Neural progenitor cell (in vitro differentiated cells): ENCODE results near the gene PAGE2. TPM values are rescaled to one million over a fixed set of nuclear protein-coding genes. Genes with fewer than 3 reads are reported as not detected.
"Not testable (repeated sequence)": the region's sequence is repeated elsewhere in the genome, so short reads cannot be mapped to it uniquely, and the experiment has no call there.

Source experiments
- DNase-seq: peaks from one replicate; pipeline ENCODE4 v3.0.0-alpha.2; 2016; ENCODE audit warnings: low spot score
- H2AFZ ChIP-seq: fragments of 200-600 bp; sonication (generic); replicated peaks from 2 replicates; pipeline ENCODE4 v1.6.1; 2016; ENCODE audit warnings: antibody characterized with exemption
- H3F3A ChIP-seq: fragments of 200-600 bp; sonication (generic); 2 replicates; pipeline ENCODE4 v1.6.1; 2016; ENCODE audit warnings: antibody characterized with exemption, low read depth
- H3K27ac ChIP-seq: fragments of 200-600 bp; sonication (generic); 2 replicates; pipeline ENCODE4 v1.5.1; 2016; ENCODE audit warnings: mild to moderate bottlenecking
- H3K27me3 ChIP-seq: fragments of 200-600 bp; sonication (generic); 2 replicates; pipeline ENCODE4 v1.6.1; 2016; ENCODE audit warnings: mild to moderate bottlenecking, moderate library complexity
- H3K36me3 ChIP-seq: fragments of 200-600 bp; sonication (generic); 2 replicates; pipeline ENCODE4 v1.5.1; 2016
- H3K4me1 ChIP-seq: fragments of 200-600 bp; sonication (generic); 2 replicates; pipeline ENCODE4 v1.6.1; 2016; ENCODE audit warnings: mixed run types
- H3K4me2 ChIP-seq: fragments of 200-600 bp; sonication (generic); 2 replicates; pipeline ENCODE4 v1.6.1; 2016
- H3K4me3 ChIP-seq: fragments of 200-600 bp; sonication (generic); 2 replicates; pipeline ENCODE4 v1.5.1; 2016
- H3K79me2 ChIP-seq: fragments of 200-600 bp; sonication (generic); 2 replicates; pipeline ENCODE4 v1.6.1; 2016; ENCODE audit warnings: low read depth
- H3K9ac ChIP-seq: fragments of 200-600 bp; sonication (generic); 2 replicates; pipeline ENCODE4 v1.6.1; 2016
- H3K9me3 ChIP-seq: fragments of 200-600 bp; sonication (generic); 2 replicates; pipeline ENCODE4 v1.5.1; 2016; ENCODE audit warnings: low read depth
- H4K20me1 ChIP-seq: fragments of 200-600 bp; sonication (generic); 2 replicates; pipeline ENCODE4 v1.6.1; 2016; ENCODE audit warnings: low read depth
- H3K27ac Mint-ChIP-seq: 3 replicates; pipeline ENCODE4 v1.8.0; 2021; ENCODE audit warnings: mixed read lengths
- H3K27me3 Mint-ChIP-seq: 2 replicates; pipeline ENCODE4 v1.8.0; 2022; ENCODE audit warnings: low read depth, mild to moderate bottlenecking, inconsistent platforms, moderate library complexity, mixed read lengths; ENCODE audit not compliant: insufficient read depth
- H3K36me3 Mint-ChIP-seq: 3 replicates; pipeline ENCODE4 v1.8.0; 2021; ENCODE audit warnings: mixed read lengths
- H3K4me1 Mint-ChIP-seq: 3 replicates; pipeline ENCODE4 v1.8.0; 2021; ENCODE audit warnings: mixed read lengths
- H3K4me3 Mint-ChIP-seq: 3 replicates; pipeline ENCODE4 v1.8.0; 2021; ENCODE audit warnings: mild to moderate bottlenecking, moderate library complexity, mixed read lengths
- H3K9me3 Mint-ChIP-seq: 3 replicates; pipeline ENCODE4 v1.8.0; 2020; ENCODE audit warnings: mixed read lengths
- CTCF ChIP-seq: fragments of 200-600 bp; sonication (generic); IDR thresholded peaks from 2 replicates; pipeline ENCODE4 v1.5.1; 2017; ENCODE audit warnings: antibody characterized with exemption, mild to moderate bottlenecking
- EZH2 ChIP-seq: fragments of 200-600 bp; sonication (generic); IDR thresholded peaks from 2 replicates; pipeline ENCODE4 v1.6.1; 2017; ENCODE audit warnings: antibody characterized with exemption, mild to moderate bottlenecking, moderate library complexity
- EZH2phosphoT487 ChIP-seq: fragments of 200-600 bp; sonication (generic); IDR thresholded peaks from 2 replicates; pipeline ENCODE4 v1.6.1; 2017; ENCODE audit warnings: antibody characterized with exemption
- total RNA-seq: library from RNA; depleted of rRNA; stranded (reverse); fragments of >200 nt; gene quantifications from 2 replicates; pipeline ENCODE4 v1.2.3, GENCODE V29; 2015; ENCODE audit warnings: low replicate concordance

PAGE2 gene
- total RNA-seq, 1 donor from 2014 or later = 0.69 TPM

GRCh38 chrX:55111578-55112254, 22.9 kb downstream of the PAGE2 start:
- Mint-ChIP-seq H3K36me3 (no peaks in the 10 kb centered on the region), H3K4me3 (no peak overlapping the region), H3K9me3 (no peaks in the 10 kb centered on the region), H3K27me3 (no peaks in the 10 kb centered on the region), H3K4me1 (no peaks in the 10 kb centered on the region), H3K27ac (no peak overlapping the region)
- Histone ChIP-seq H3K27me3 (no peaks in the 10 kb centered on the region), H3K9ac (no peak overlapping the region), H3F3A (no peaks in the 10 kb centered on the region), H2AFZ (no peak overlapping the region), H3K4me1 (no peaks in the 10 kb centered on the region), H3K36me3 (no peaks in the 10 kb centered on the region), H3K27ac (no peak overlapping the region), H3K4me2 (no peak overlapping the region), H3K79me2 (no peaks in the 10 kb centered on the region), H4K20me1 (no peaks in the 10 kb centered on the region), H3K9me3 (no peaks in the 10 kb centered on the region), H3K4me3 (no peak overlapping the region)
- DNase-seq = no peak
- no peak for TF ChIP-seq EZH2phosphoT487
- no peak for TF ChIP-seq EZH2
- no peak for TF ChIP-seq CTCF

GRCh38 chrX:55116589-55116988, 27.8 kb downstream of the PAGE2 start:
- H3K4me3 Mint-ChIP-seq, H3K4me2 ChIP-seq, H3K36me3 Mint-ChIP-seq, H3K27me3 ChIP-seq, H2AFZ ChIP-seq, H3K79me2 ChIP-seq, H3K27ac ChIP-seq, H3K9me3 ChIP-seq, H3K4me3 ChIP-seq, H3K9ac ChIP-seq, H3K27ac Mint-ChIP-seq, H3K9me3 Mint-ChIP-seq, DNase-seq, H4K20me1 ChIP-seq, H3K27me3 Mint-ChIP-seq, H3K36me3 ChIP-seq: not testable (repeated sequence)
- peaks cover 13% of the 10 kb centered on the region for H3K4me1 Mint-ChIP-seq
- Histone ChIP-seq H3K4me1 (peaks cover 11% of the 10 kb centered on the region), H3F3A (peaks cover 16% of the 10 kb centered on the region)

- H3K27ac Mint-ChIP-seq = no peak overlapping the region
- H3K4me2 ChIP-seq = no peak overlapping the region
- no peak overlapping the region for H3K4me3 Mint-ChIP-seq
- peaks cover 2% of the 10 kb centered on the region for H3K9me3 Mint-ChIP-seq
- no peaks in the 10 kb centered on the region for H3K79me2 ChIP-seq
- peaks cover 13% of the 10 kb centered on the region for H3K4me1 Mint-ChIP-seq
- H3K27me3 ChIP-seq = no peaks in the 10 kb centered on the region
- no peaks in the 10 kb centered on the region for H4K20me1 ChIP-seq
- no peaks in the 10 kb centered on the region for H3K36me3 ChIP-seq
- no peak overlapping the region for H3K9ac ChIP-seq
- no peak overlapping the region for H2AFZ ChIP-seq
- H3K4me3 ChIP-seq = no peak overlapping the region
- no peaks in the 10 kb centered on the region for H3K9me3 ChIP-seq
- no peak for TF ChIP-seq EZH2
- H3K27ac ChIP-seq = no peak overlapping the region
- no peak for DNase-seq
- H3K36me3 Mint-ChIP-seq = no peaks in the 10 kb centered on the region
- H3F3A ChIP-seq = peaks cover 20% of the 10 kb centered on the region
- peaks cover 15% of the 10 kb centered on the region for H3K4me1 ChIP-seq
- H3K27me3 Mint-ChIP-seq = no peaks in the 10 kb centered on the region
These were observed 29.8 kb downstream of the PAGE2 start for GRCh38 chrX:55118574-55118973.

GRCh38 chrX:55119271-55119670, 30.5 kb downstream of the PAGE2 start:
- Mint-ChIP-seq H3K27ac (no peak overlapping the region), H3K4me1 (peaks cover 13% of the 10 kb centered on the region), H3K4me3 (no peak overlapping the region), H3K36me3 (no peaks in the 10 kb centered on the region), H3K27me3 (no peaks in the 10 kb centered on the region), H3K9me3 (peaks cover 2% of the 10 kb centered on the region)
- no peaks in the 10 kb centered on the region for H4K20me1 ChIP-seq
- no peaks in the 10 kb centered on the region for H3K79me2 ChIP-seq
- no peak for DNase-seq
- no peak overlapping the region for H3K4me3 ChIP-seq
- H2AFZ ChIP-seq = no peak overlapping the region
- TF ChIP-seq EZH2phosphoT487 (no peak), EZH2 (no peak), CTCF (no peak)
- H3K27me3 ChIP-seq = no peaks in the 10 kb centered on the region
- H3K9me3 ChIP-seq = no peaks in the 10 kb centered on the region
- H3F3A ChIP-seq = peaks cover 20% of the 10 kb centered on the region
- H3K4me2 ChIP-seq = no peak overlapping the region
- no peak overlapping the region for H3K9ac ChIP-seq
- H3K27ac ChIP-seq = no peak overlapping the region
- no peaks in the 10 kb centered on the region for H3K36me3 ChIP-seq
- peaks cover 15% of the 10 kb centered on the region for H3K4me1 ChIP-seq
